NB4 (cell line): ENCODE measurements around the gene FAR2.
"Not testable (repeated sequence)": the region's sequence is repeated elsewhere in the genome, so short reads cannot be mapped to it uniquely, and the experiment has no call there.

ENCODE experiments used
- DNase-seq: peaks from one replicate; pipeline ENCODE4 v3.0.0; 2010; ENCODE audit warnings: low read depth
- H3K4me3 ChIP-seq: one replicate; pipeline ENCODE4 v1.5.1; 2011; ENCODE audit warnings: mild to moderate bottlenecking, low read depth, low read length, moderate library complexity
- MYC ChIP-seq: IDR thresholded peaks from 2 replicates; pipeline ENCODE4 v1.6.1; 2011; ENCODE audit warnings: low read depth, low read length
- POLR2A ChIP-seq: IDR thresholded peaks from 2 replicates; pipeline ENCODE4 v1.6.1; 2011; ENCODE audit warnings: mild to moderate bottlenecking; ENCODE audit not compliant: insufficient read length; ENCODE audit errors: extremely low read depth
- TF ChIP-seq, protein P1 (sequence below): IDR thresholded peaks from one replicate; pipeline ENCODE4 v1.5.1; 2012; ENCODE audit warnings: low read depth, low read length
- TF ChIP-seq, protein P2 (sequence below): IDR thresholded peaks from 2 replicates; pipeline ENCODE4 v1.6.1; 2011; ENCODE audit warnings: low read depth, low read length

Gene FAR2

DNA sequence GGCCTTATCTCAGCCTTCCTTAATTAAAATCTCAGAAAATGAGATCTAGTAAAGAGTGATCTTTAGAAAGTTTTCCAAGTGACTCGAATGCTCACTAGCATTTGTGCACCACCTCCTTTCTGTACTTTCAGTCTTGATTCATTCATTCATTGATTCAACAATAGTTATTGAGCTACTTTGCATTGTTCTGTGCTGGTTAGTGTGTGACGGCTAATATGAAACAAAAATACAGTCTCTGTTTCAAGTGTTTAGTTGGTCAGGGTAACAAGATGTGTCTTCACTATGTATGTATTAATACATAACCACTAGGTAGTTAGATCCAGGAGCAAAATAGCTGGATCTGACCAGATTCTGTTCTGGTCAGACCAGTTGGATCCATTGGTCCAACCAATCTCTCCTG lies 100.9 kb downstream of the FAR2 start:
- DNase-seq = no peak
- TF ChIP-seq MYC = no peak
- TF ChIP-seq, protein P1, sequence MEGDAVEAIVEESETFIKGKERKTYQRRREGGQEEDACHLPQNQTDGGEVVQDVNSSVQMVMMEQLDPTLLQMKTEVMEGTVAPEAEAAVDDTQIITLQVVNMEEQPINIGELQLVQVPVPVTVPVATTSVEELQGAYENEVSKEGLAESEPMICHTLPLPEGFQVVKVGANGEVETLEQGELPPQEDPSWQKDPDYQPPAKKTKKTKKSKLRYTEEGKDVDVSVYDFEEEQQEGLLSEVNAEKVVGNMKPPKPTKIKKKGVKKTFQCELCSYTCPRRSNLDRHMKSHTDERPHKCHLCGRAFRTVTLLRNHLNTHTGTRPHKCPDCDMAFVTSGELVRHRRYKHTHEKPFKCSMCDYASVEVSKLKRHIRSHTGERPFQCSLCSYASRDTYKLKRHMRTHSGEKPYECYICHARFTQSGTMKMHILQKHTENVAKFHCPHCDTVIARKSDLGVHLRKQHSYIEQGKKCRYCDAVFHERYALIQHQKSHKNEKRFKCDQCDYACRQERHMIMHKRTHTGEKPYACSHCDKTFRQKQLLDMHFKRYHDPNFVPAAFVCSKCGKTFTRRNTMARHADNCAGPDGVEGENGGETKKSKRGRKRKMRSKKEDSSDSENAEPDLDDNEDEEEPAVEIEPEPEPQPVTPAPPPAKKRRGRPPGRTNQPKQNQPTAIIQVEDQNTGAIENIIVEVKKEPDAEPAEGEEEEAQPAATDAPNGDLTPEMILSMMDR = no peak
- TF ChIP-seq POLR2A = no peak
- H3K4me3 ChIP-seq = no peak overlapping the region

DNA sequence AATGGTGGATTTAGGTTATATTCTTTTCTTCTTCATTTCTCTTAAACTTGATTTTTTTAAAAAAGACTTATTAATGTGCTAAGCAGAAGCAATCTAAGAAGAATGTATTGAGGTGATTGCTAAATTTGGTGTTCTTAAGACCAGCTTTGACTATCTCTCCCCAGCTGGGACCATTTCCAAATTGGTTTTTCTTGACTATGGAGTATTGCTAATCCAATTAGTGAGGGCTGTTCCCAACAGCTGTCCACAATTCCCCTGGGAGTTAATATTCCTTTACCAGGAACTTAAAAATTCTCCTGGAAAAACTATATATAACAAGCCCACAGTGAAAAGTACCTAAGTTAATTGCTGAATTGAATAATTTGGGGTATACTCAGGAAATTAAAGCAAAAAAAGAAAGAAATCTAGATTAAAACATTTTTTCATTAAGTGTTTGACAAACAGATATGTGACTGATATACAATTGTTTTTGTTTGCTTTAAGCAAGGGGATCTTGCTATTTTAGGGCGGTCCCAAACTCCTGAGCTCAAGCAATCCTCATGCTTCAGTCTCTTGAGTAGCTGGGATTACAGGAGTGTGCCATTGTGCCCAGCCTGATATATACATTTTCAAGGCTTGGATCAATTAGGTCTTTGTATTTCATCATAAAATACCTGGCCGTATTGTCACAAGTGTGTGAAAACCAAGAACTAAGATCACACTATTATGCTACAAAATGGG lies 105.0 kb downstream of the FAR2 start:
- peak; percentile 31 for DNase-seq
- TF ChIP-seq POLR2A = no peak
- TF ChIP-seq MYC = no peak
- TF ChIP-seq, protein P2, sequence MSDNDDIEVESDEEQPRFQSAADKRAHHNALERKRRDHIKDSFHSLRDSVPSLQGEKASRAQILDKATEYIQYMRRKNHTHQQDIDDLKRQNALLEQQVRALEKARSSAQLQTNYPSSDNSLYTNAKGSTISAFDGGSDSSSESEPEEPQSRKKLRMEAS = no peak
- TF ChIP-seq, protein P1 = no peak
- no peak overlapping the region for H3K4me3 ChIP-seq

DNA sequence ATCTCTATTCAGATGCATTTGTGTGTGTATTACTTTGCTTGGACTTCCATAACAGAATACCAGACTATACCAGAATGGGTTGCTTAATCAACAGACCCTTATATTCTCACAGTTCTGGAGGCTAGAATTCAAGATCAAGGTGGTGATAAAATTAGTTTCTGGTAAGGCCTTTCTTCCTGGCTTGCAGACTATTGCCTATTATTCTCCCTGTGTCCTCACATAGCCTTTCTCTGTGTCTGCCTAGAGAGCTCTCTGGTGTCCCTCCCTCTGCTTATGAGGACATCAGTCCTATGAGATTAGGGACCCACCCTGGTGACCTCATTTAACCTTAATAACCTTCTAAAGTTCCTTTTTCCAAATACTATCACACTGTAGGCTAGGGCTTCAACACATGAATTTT lies 106.0 kb downstream of the FAR2 start:
- H3K4me3 ChIP-seq = no peak overlapping the region
- TF ChIP-seq, protein P2 = peak; percentile 57
- TF ChIP-seq MYC (0 out of 2 replicates have a peak, but pooled peaks have one; percentile 59), POLR2A (no peak)
- peak; percentile 99 for DNase-seq

DNA sequence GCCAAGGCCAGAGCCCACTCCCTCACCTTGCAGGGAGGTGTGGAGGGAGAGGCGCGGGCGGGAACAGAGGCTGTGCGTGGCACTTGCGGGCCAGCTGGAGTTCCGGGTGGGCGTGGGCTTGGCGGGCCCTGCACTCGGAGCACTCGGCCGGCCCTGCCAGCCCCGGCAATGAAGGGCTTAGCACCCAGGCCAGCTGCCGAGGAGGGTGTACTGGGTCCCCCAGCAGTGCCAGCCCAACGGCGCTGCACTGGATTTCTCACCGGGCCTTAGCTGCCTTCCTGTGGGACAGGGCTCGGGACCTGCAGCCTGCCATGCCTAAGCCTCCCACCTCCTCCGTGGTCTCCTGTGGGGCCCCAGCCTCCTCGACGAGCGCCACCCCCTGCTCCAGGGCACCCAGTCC lies 107.5 kb downstream of the FAR2 start:
- DNase-seq = no peak
- TF ChIP-seq, protein P1 = no peak
- no peak for TF ChIP-seq POLR2A
- TF ChIP-seq MYC = no peak
- TF ChIP-seq, protein P2 = no peak
- H3K4me3 ChIP-seq = no peak overlapping the region

DNA sequence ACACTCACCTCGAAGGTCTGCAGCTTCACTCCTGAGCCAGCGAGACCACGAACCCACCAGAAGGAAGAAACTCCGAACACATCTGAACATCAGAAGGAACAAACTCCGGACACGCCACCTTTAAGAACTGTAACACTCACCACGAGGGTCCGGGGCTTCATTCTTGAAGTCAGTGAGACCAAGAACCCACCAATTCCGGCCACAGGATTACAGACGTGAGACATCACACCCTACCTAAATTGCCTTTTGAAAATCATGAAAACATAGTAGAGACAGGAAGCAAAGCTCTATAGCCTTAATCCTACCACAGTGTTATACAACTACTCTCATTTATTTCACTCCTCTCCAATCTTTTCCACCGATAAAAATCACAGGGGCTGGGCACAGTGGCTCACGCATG lies 108.6 kb downstream of the FAR2 start:
- not testable (repeated sequence) for DNase-seq, H3K4me3 ChIP-seq

DNA sequence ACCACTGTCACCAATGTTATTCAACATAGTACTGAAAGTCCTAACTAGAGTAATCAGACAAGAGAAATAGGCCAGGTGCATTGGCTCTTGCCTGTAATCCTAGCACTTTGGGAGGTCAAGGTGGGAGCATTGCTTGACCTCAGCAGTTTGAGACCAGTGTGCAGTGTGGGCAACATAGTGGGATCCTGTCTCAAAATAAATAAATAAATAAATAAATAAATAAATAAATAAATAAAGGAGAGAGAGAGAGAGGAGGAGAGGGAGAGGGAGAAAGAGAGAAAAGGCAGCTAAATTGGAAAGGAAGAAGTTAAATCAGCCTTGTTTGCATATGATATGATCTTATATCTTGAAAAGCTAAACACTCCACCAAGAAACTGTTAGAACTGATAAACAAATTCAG lies 115.3 kb downstream of the FAR2 start:
- no peak for DNase-seq
- TF ChIP-seq, protein P2 = no peak
- TF ChIP-seq MYC (no peak), POLR2A (no peak)
- TF ChIP-seq, protein P1 = no peak
- H3K4me3 ChIP-seq = no peak overlapping the region

DNA sequence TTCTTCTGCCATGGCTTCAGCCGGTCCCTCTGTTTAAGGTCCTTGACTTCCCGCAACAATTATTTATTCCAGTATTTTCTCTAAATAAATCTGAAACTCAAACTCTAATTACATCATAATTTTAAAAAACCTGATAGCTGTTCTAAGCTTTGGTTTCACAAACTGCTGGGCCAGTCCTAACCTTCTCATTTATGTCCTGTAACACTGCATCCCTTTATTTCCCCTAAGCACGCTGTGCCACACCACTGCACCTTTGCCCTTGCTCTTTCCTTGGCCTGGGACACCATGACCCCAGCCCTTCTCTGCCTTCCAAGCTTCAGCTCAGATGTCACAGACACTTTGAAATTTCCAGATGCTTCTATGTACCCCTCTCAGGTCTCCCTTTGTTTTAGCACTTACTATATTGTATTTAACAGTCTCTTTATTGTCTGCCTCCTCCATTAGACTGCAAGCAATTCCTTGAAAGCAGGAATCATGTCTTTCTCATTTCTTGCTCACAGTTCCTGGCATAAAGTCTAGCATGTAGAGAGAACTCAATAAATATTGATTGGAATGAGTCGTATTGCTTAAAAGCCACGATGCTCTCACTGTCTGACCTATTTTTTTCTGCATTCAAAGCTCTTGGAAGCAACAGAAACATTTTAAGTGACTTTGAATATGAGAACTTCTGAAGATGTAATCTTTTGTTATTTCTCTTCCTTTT lies 120.8 kb downstream of the FAR2 start:
- H3K4me3 ChIP-seq = no peak overlapping the region
- TF ChIP-seq, protein P1 = no peak
- TF ChIP-seq, protein P2 = no peak
- no peak for TF ChIP-seq POLR2A
- no peak for TF ChIP-seq MYC
- no peak for DNase-seq
